Common myeloid progenitor, CD34-positive (primary cell): ENCODE results near the gene ZNF710.

Experiments
- CTCF ChIA-PET: fragments of 350-600 bp; sonication (Branson Sonifier 250); formaldehyde crosslinking; loops from one replicate; lab custom pipeline; 2021; ENCODE audit warnings: antibody characterized with exemption; lab: Charles Lee
- POLR2A ChIA-PET: fragments of 350-600 bp; sonication (Branson Sonifier 250); formaldehyde crosslinking; loops from one replicate; lab custom pipeline; 2021; ENCODE audit warnings: antibody characterized with exemption; lab: Charles Lee
- DNase-seq, 3 donors: peaks; one replicate each; pipeline versions ENCODE4 v3.0.0 to v3.0.0-alpha.2; 2013
- H3K27ac ChIP-seq, 2 experiments: 1 replicate in 1 of 2; 2 replicates in 1 of 2; pipeline ENCODE4 v1.7.0; 2013; ENCODE audit warnings: inconsistent platforms in 2 of 2, low read length in 2 of 2, mild to moderate bottlenecking in 2 of 2, low read depth in 1 of 2, moderate library complexity in 1 of 2; ENCODE audit not compliant: severe bottlenecking in 2 of 2, insufficient read depth in 1 of 2, poor library complexity in 1 of 2
- H3K27me3 ChIP-seq, 5 experiments: replicated peaks in 2 of 5; 1 replicate in 3 of 5; 2 replicates in 2 of 5; pipeline versions ENCODE4 v1.6.1 to v1.7.0; 2013; ENCODE audit warnings: low read length in 4 of 5, mild to moderate bottlenecking in 2 of 5, moderate library complexity in 2 of 5, inconsistent platforms in 1 of 5; ENCODE audit not compliant: insufficient read depth in 5 of 5, control insufficient read depth in 4 of 5
- H3K36me3 ChIP-seq, 4 experiments: 1 replicate in 2 of 4; 2 replicates in 2 of 4; pipeline versions ENCODE4 v1.6.1 to v1.7.0; 2013; ENCODE audit warnings: low read length in 3 of 4, control low read depth in 1 of 4, mild to moderate bottlenecking in 1 of 4; ENCODE audit not compliant: control insufficient read depth in 4 of 4, insufficient read depth in 4 of 4
- H3K4me1 ChIP-seq, 4 experiments: 1 replicate in 3 of 4; 2 replicates in 1 of 4; pipeline versions ENCODE4 v1.6.1 to v1.7.1; 2013; ENCODE audit warnings: low read length in 3 of 4, mild to moderate bottlenecking in 3 of 4, control low read depth in 1 of 4, inconsistent platforms in 1 of 4, moderate library complexity in 1 of 4; ENCODE audit not compliant: control insufficient read depth in 4 of 4, insufficient read depth in 4 of 4; ENCODE audit errors: control extremely low read depth in 1 of 4
- H3K4me3 ChIP-seq, 7 experiments: 1 replicate in 4 of 7; 2 replicates in 3 of 7; pipeline versions ENCODE4 v1.5.1 to v1.7.0; 2013; ENCODE audit warnings: mild to moderate bottlenecking in 7 of 7, low read length in 6 of 7, moderate library complexity in 6 of 7, inconsistent platforms in 2 of 7, low read depth in 2 of 7, control low read depth in 1 of 7; ENCODE audit not compliant: insufficient read depth in 4 of 7, control insufficient read depth in 1 of 7; ENCODE audit errors: extremely low read depth in 1 of 7
- H3K9me3 ChIP-seq, 5 experiments: 1 replicate in 4 of 5; 2 replicates in 1 of 5; pipeline versions ENCODE4 v1.6.1 to v1.7.1; 2013; ENCODE audit warnings: low read length in 4 of 5, mild to moderate bottlenecking in 2 of 5, inconsistent platforms in 1 of 5, low read depth in 1 of 5, moderate library complexity in 1 of 5; ENCODE audit not compliant: control insufficient read depth in 4 of 5, insufficient read depth in 2 of 5; ENCODE audit errors: control extremely low read depth in 1 of 5
- WGBS: methylation state at CpG from one replicate; pipeline ENCODE4 v1.1.5; 2013; ENCODE audit not compliant: insufficient coverage; 5-methylcytosine and 5-hydroxymethylcytosine counted together

The ZNF710 gene

GRCh38 chr15:90035840-90036230 is 34.7 kb downstream of the ZNF710 start:
- POLR2A ChIA-PET = interaction anchor here (0.6 to 1.8 kb wide), 2 partner anchors 14 to 49 kb away, joined by 3 to 6 read pairs; no protein-coding TSS in a partner anchor
- peak; percentile 51 to 84 (median 78) for DNase-seq
- Histone ChIP-seq H3K4me1 (peaks cover 33 to 93% (median 78%) of the 10 kb centered on the region in 4 experiments), H3K27me3 (no peaks in the 10 kb centered on the region), H3K4me3 (peak overlapping the region in 2 of 7 experiments; percentile 48 to 56), H3K27ac (peak overlapping the region in 1 of 2 experiments; percentile 86), H3K9me3 (no peaks in the 10 kb centered on the region), H3K36me3 (peaks cover 0 to 2% (median 0%) of the 10 kb centered on the region in 4 experiments)
- 5% methylated on average over 9 of the region's 10 CpGs for WGBS
- CTCF ChIA-PET = interaction anchor here (1.1 to 7.6 kb wide), 10 partner anchors 15 to 295 kb away, joined by 3 to 63 read pairs (median 6); no protein-coding TSS in a partner anchor

DNA sequence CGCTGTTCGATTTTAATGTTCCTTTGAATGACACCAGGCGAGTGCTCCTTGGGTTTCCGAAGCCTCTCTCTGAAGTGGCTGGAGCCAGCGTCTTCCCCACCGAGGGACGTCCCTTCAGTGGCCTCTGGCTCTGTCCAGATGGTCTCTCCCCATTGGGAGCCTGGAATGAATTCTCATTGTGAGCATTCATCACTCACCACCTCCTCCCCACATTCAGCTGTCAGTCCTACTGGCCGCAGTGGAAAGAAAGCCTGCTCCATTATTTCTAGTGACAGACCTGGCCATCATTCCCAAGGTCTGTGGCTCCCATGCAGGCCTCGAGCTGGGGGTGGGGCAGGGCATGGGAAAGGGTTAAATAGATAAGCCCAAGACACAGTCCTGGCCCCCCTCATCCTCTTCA is 35.2 kb downstream of the ZNF710 start:
- 82% methylated on average over 9 of the region's 9 CpGs for WGBS
- Histone ChIP-seq H3K4me3 (peak overlapping the region in 1 of 7 experiments; percentile 7), H3K9me3 (no peaks in the 10 kb centered on the region), H3K27ac (peak overlapping the region; percentile 5 to 37), H3K4me1 (peaks cover 31 to 93% (median 74%) of the 10 kb centered on the region in 4 experiments), H3K36me3 (peaks cover 0 to 2% (median 0%) of the 10 kb centered on the region in 4 experiments), H3K27me3 (no peaks in the 10 kb centered on the region)
- CTCF ChIA-PET = interaction anchor here (1.0 to 7.6 kb wide), 11 partner anchors 12 to 295 kb away, joined by 3 to 63 read pairs (median 3); no protein-coding TSS in a partner anchor
- POLR2A ChIA-PET = no interaction called here
- no peak for DNase-seq

GRCh38 chr15:90036806-90037510 is 35.8 kb downstream of the ZNF710 start:
- peak overlapping the region in 1 of 7 experiments; percentile 4 for H3K4me3 ChIP-seq
- no peak for DNase-seq
- ChIA-PET POLR2A (no interaction called here), CTCF (interaction anchor here (1.0 to 7.6 kb wide), 9 partner anchors 11 to 296 kb away, joined by 3 to 63 read pairs (median 4); no protein-coding TSS in a partner anchor)
- no peaks in the 10 kb centered on the region for H3K9me3 ChIP-seq
- peaks cover 25 to 87% (median 69%) of the 10 kb centered on the region in 4 experiments for H3K4me1 ChIP-seq
- no peaks in the 10 kb centered on the region for H3K27me3 ChIP-seq
- WGBS = 95% methylated on average over 9 of the region's 11 CpGs
- peak overlapping the region; percentile 5 to 37 for H3K27ac ChIP-seq
- peaks cover 0 to 2% (median 0%) of the 10 kb centered on the region in 4 experiments for H3K36me3 ChIP-seq

DNA sequence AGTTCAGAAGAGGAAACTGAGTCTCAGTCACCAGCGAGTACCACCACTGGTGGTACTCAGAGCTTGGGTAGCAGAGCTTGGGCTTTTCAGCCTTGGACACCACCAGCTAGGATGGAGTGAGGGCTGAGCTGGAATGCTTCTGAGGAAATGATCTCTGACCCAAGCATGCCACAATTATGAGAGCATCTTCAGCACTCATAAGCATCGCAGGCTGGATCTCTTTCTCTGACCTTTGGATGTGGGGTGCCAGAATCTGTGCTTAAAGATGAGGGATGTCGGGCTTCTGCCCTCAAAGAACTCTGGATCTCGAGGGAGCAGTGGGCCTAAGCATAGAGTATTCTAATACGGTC is 36.4 kb downstream of the ZNF710 start:
- no peak for DNase-seq
- ChIA-PET CTCF (interaction anchor here (1.0 to 3.2 kb wide), 6 partner anchors 10 to 33 kb away, joined by 3 to 13 read pairs (median 4); no protein-coding TSS in a partner anchor), POLR2A (no interaction called here)
- H3K27ac ChIP-seq = no peak overlapping the region
- 100% methylated on average over 4 of the region's 5 CpGs for WGBS
- peaks cover 0 to 4% (median under 1%) of the 10 kb centered on the region in 4 experiments for H3K36me3 ChIP-seq
- H3K9me3 ChIP-seq = no peaks in the 10 kb centered on the region
- H3K4me1 ChIP-seq = peaks cover 25 to 85% (median 69%) of the 10 kb centered on the region in 4 experiments
- H3K4me3 ChIP-seq = peak overlapping the region in 1 of 7 experiments; percentile 4
- no peaks in the 10 kb centered on the region for H3K27me3 ChIP-seq

DNA sequence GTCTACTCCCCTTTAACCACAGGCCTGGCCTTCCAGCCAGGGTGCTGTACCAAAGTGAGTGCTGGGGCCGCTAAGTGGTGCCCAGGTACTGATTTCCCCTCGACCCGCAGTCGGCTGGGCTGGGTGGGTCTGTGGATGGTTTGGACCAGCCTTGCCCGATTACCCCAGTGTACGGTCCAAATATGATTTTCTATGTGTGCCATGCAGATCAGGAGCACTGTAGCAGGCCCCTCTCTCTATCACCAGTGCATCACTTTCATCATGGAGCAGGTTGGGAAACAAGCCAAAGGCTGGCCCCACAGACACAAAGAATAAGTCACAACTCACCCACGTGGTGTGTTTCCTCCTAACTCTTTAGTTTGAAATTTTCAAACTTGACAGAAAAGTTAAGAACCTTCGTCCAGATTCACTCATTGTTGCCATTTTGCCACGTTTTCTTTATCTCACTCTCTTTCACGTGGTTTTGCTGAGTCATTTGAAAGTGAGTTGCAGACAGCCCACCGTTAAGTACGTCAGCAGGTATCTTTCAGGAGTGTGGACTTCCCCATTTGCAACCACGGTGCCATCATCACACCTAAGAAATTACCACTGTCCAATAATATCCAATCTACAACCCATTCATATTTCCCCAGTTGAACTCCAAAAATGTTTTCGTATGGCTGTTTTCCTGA is 37.0 kb downstream of the ZNF710 start:
- Histone ChIP-seq H3K4me3 (no peak overlapping the region), H3K4me1 (peaks cover 25 to 84% (median 66%) of the 10 kb centered on the region in 4 experiments), H3K27me3 (no peaks in the 10 kb centered on the region), H3K27ac (peak overlapping the region in 1 of 2 experiments; percentile 20), H3K9me3 (no peaks in the 10 kb centered on the region), H3K36me3 (peaks cover 0 to 8% (median under 1%) of the 10 kb centered on the region in 4 experiments)
- peak; percentile 85 to 96 (median 94) for DNase-seq
- 45% methylated on average over 12 of the region's 14 CpGs for WGBS
- ChIA-PET CTCF (interaction anchor here (1.2 to 3.2 kb wide), 4 partner anchors 10 to 32 kb away, joined by 3 to 13 read pairs (median 4); no protein-coding TSS in a partner anchor), POLR2A (no interaction called here)

DNA sequence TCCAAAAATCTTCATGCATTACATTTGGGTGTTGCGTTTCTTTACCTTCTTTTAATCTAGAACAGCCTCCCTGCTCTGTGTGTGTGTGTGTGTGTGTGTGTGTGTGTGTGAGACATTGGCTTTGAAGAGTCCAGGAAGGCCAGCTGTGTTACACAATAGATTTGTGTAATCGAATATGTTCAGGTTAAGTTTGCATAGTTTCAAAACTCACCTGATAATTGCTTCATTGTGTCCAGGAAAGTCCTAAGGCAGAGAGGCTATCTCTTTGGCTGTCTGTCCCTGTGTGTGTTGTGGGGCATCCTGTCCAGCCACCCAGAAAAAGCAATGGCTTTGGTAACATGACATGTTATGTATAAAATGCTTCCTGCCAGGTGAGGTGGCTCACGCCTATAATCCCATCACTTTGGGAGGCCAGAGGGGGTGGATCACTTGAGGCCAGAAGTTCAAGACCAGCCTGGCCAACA is 37.5 kb downstream of the ZNF710 start:
- Histone ChIP-seq H3K9me3 (no peaks in the 10 kb centered on the region), H3K36me3 (peaks cover 0 to 8% (median under 1%) of the 10 kb centered on the region in 4 experiments), H3K4me1 (peaks cover 24 to 84% (median 60%) of the 10 kb centered on the region in 4 experiments), H3K27me3 (no peaks in the 10 kb centered on the region), H3K27ac (no peak overlapping the region), H3K4me3 (no peak overlapping the region)
- ChIA-PET POLR2A (no interaction called here), CTCF (no interaction called here)
- no peak for DNase-seq
- no CpG with 5 or more reads among the region's 3 CpGs for WGBS
